GM12878 (cell line): ENCODE measurements around the gene LRBA. TPM values are rescaled to one million over a fixed set of nuclear protein-coding genes. Genes with fewer than 3 reads are reported as not detected.

Source experiments
- ATAC-seq: fragments of 200-7000 bp; cut with Tn5 transposase; 3 replicates; pipeline ENCODE4 v1.9.1; 2020; ENCODE audit warnings: mild to moderate bottlenecking, moderate library complexity
- BruUV-seq: library from RNA; stranded (reverse); fragments of 400-500 nt; replicated peaks from 2 replicates; lab custom pipeline; 2021; lab: Mats Ljungman, UMichigan
- CTCF ChIA-PET: fragments of 300-600 bp; sonication (Branson Sonifier 250); formaldehyde crosslinking; extraction: SDS; loops from one replicate; lab custom pipeline; 2021; ENCODE audit warnings: inconsistent platforms; lab: Yijun Ruan, JAX
- POLR2A ChIA-PET: fragments of 350-600 bp; formaldehyde crosslinking; extraction: SDS; loops from one replicate; lab custom pipeline; 2021; ENCODE audit warnings: inconsistent platforms; lab: Charles Lee
- RAD21 ChIA-PET: fragments of 300-600 bp; sonication (Branson Sonifier 250); formaldehyde crosslinking; loops from one replicate; lab custom pipeline; 2023; ENCODE audit warnings: antibody characterized with exemption; ENCODE audit not compliant: unreplicated experiment; lab: Charles Lee
- SMC1A ChIA-PET: fragments of 300-600 bp; sonication (Branson Sonifier 250); formaldehyde crosslinking; loops from one replicate; lab custom pipeline; 2023; ENCODE audit not compliant: unreplicated experiment, uncharacterized antibody; lab: Charles Lee
- DNase-seq: peaks from one replicate; pipeline ENCODE4 v3.0.0-alpha.2; 2011; ENCODE audit warnings: low read depth, low spot score
- FAIRE-seq: peaks from 3 replicates; lab custom pipeline; 2011; peaks lifted over from hg19 to GRCh38; lab: Jason Lieb, UNC
- H2AFZ ChIP-seq: 2 replicates; pipeline ENCODE4 v1.6.0; 2011; ENCODE audit warnings: low read depth, low read length, control low read depth; ENCODE audit not compliant: control insufficient read depth
- H3K27ac ChIP-seq: 2 replicates; pipeline ENCODE4 v1.5.1; 2011; ENCODE audit warnings: control low read depth; ENCODE audit not compliant: control insufficient read depth, insufficient read depth
- H3K27me3 ChIP-seq, 2 experiments: replicated peaks in 1 of 2; 2 replicates each; pipeline versions ENCODE4 v1.6.0 to v1.6.1; 2011; ENCODE audit warnings: low read length in 1 of 2; ENCODE audit not compliant: control insufficient read depth in 2 of 2, insufficient read depth in 2 of 2
- H3K36me3 ChIP-seq, 2 experiments: 2 replicates each; pipeline ENCODE4 v1.5.1; 2011; ENCODE audit warnings: low read length in 1 of 2; ENCODE audit not compliant: control insufficient read depth in 2 of 2, insufficient read depth in 2 of 2
- H3K4me1 ChIP-seq: 2 replicates; pipeline ENCODE4 v1.6.1; 2011; ENCODE audit warnings: mild to moderate bottlenecking, low read length, moderate library complexity, mixed read lengths; ENCODE audit not compliant: control insufficient read depth, insufficient read depth
- H3K4me2 ChIP-seq: 2 replicates; pipeline ENCODE4 v1.6.0; 2011; ENCODE audit warnings: control low read depth; ENCODE audit not compliant: control insufficient read depth, insufficient read depth
- H3K4me3 ChIP-seq: fragments of 200-600 bp; sonication (generic); 2 replicates; pipeline ENCODE4 v1.5.1; 2016
- H3K79me2 ChIP-seq: 2 replicates; pipeline ENCODE4 v1.6.0; 2011; ENCODE audit warnings: low read length; ENCODE audit not compliant: control insufficient read depth, insufficient read depth
- H3K9ac ChIP-seq: 2 replicates; pipeline ENCODE4 v1.8.0; 2011; ENCODE audit warnings: low read length, control low read depth, mixed read lengths; ENCODE audit not compliant: control insufficient read depth, insufficient read depth
- H3K9me3 ChIP-seq: replicated peaks from 3 replicates; pipeline ENCODE4 v1.5.1; 2011; ENCODE audit warnings: mild to moderate bottlenecking, low read length; ENCODE audit not compliant: control insufficient read depth, insufficient read depth
- H4K20me1 ChIP-seq: 2 replicates; pipeline ENCODE4 v1.6.0; 2011; ENCODE audit not compliant: control insufficient read depth, insufficient read depth
- CHD4 ChIP-seq: fragments of 200-600 bp; sonication (generic); IDR thresholded peaks from 2 replicates; pipeline ENCODE4 v1.6.1; 2016; ENCODE audit warnings: mild to moderate bottlenecking
- MXI1 ChIP-seq: fragments of 150-350 bp; IDR thresholded peaks from 2 replicates; pipeline ENCODE4 v1.6.1; 2011; ENCODE audit warnings: low read depth, mild to moderate bottlenecking, inconsistent platforms, low read length, improper control_type of control experiment
- MYC ChIP-seq: IDR thresholded peaks from 2 replicates; pipeline ENCODE4 v1.6.1; 2011; ENCODE audit warnings: mild to moderate bottlenecking, low read length, moderate library complexity, inconsistent platforms; ENCODE audit not compliant: insufficient read depth, insufficient replicate concordance, insufficient read length, severe bottlenecking
- NFIC ChIP-seq: IDR thresholded peaks from 2 replicates; pipeline ENCODE4 v1.6.1; 2012; ENCODE audit warnings: low read depth, mild to moderate bottlenecking, inconsistent platforms, low read length, moderate library complexity
- NFXL1 ChIP-seq: fragments of 450-650 bp; IDR thresholded peaks from 2 replicates; pipeline ENCODE4 v1.6.1; 2017; ENCODE audit warnings: antibody characterized with exemption, mild to moderate bottlenecking, borderline replicate concordance
- NFYA ChIP-seq: IDR thresholded peaks from 2 replicates; pipeline ENCODE4 v1.6.1; 2011; ENCODE audit warnings: low read depth, mild to moderate bottlenecking, low read length, improper control_type of control experiment, borderline replicate concordance
- PAX5 ChIP-seq: IDR thresholded peaks from 2 replicates; pipeline ENCODE4 v1.6.1; 2011; ENCODE audit warnings: low read depth, low read length, borderline replicate concordance
- RB1 ChIP-seq: fragments of 450-650 bp; formaldehyde crosslinking; IDR thresholded peaks from 2 replicates; pipeline ENCODE4 v1.6.1; 2017; ENCODE audit warnings: mild to moderate bottlenecking, borderline replicate concordance
- RUNX3 ChIP-seq: IDR thresholded peaks from 2 replicates; pipeline ENCODE4 v1.6.1; 2012; ENCODE audit warnings: low read length, inconsistent platforms
- WGBS: methylation state at CpG from one replicate; pipeline ENCODE4 v1.1.6; 2016; ENCODE audit warnings: low lambda C conversion rate; ENCODE audit not compliant: insufficient replicate concordance, insufficient coverage; ENCODE audit errors: missing lambda C conversion rate; 5-methylcytosine and 5-hydroxymethylcytosine counted together
- in situ Hi-C: fragments of 300-500 bp; cut with MboI; formaldehyde crosslinking; loops from 9 replicates; pipeline ENCODE4 v1.14.3; 2018; ENCODE audit warnings: mixed read lengths
- intact Hi-C: fragments of 100-400 bp; cut with micrococcal nuclease; formaldehyde crosslinking; loops from one replicate; pipeline ENCODE4 v1.14.2; 2022; ENCODE audit not compliant: unreplicated experiment
- polyA plus RNA-seq, 11 experiments: library from polyadenylated mRNA; depleted of rRNA in 4 of 11; unstranded in 6 of 11; stranded (reverse) in 5 of 11; fragments of >200 nt; fragmentation: Nextera tagmentation in 4 of 11; fragmentation: Illumina TruSeq in 1 of 11; extraction: Ambion mirVana in 4 of 11; extraction: Trizol in 1 of 11; gene quantifications; 1 replicate in 1 of 11; 2 replicates in 10 of 11; pipeline versions ENCODE4 v1.2.1 to v1.2.3, GENCODE V29; 2011 to 2016; ENCODE audit warnings: inconsistent platforms in 2 of 11, missing spikeins in 2 of 11, low read depth in 1 of 11
- total RNA-seq, 4 experiments: library from RNA; depleted of rRNA in 3 of 4; stranded (reverse); fragments of >200 nt in 3 of 4; fragmentation: Illumina TruSeq in 1 of 4; extraction: Trizol in 1 of 4; gene quantifications; 2 replicates each; pipeline versions ENCODE4 v1.2.1 to v1.2.3, GENCODE V29; 2013 to 2021
- TF ChIP-seq, protein P1 (sequence below): IDR thresholded peaks from 2 replicates; pipeline ENCODE4 v1.6.1; 2012; ENCODE audit warnings: low read depth, low read length, improper control_type of control experiment

Gene LRBA
- total and polyA plus RNA-seq, 10 of the 15 experiments (the other 5 are each of a cell fraction or from before 2014, with no cell fraction given), result 20.3 to 93.4 (median 55.0) TPM

DNA sequence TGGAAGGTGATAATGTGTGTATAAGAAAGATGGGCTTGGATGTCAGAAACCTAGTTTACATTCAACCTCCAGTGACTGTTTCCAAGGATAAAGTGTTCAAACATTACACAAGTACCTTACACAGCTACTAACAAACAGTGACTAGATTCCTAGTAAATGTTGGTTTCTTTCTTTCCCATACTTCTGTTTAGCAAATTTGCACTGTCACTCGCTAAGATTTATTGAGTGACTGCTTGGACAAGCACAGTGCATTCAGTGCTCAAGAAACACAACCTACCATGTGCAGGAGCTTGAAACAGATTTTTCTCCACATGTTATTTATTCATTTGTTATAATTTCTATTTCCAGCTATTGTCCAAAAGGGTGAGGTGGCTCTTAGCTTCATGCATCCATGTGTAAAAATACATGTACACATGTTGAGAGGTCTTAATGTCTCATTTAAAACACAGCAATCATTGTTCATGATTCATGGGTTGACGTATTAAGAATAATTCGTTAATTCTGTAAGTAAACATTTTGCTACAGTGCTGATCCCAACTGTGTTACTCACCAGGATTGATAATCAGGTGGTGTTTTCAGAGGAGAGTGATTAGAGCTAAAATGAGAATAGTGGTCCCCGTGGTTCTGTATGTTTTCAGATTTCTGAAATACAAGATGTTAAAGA lies 783.8 kb downstream of the LRBA start:
- 28% methylated on average over 4 of the region's 4 CpGs for WGBS
- FAIRE-seq (no peak), ATAC-seq (no peak), DNase-seq (no peak)
- TF ChIP-seq RUNX3 (no peak), MXI1 (no peak)
- ChIA-PET SMC1A (interaction anchor here (1.0 kb wide), 2 partner anchors 11 to 50 kb away, joined by 3 to 4 read pairs; no protein-coding TSS in a partner anchor), POLR2A (no interaction called here), CTCF (interaction anchor here (1.0 to 1.6 kb wide), 4 partner anchors 12 to 31 kb away, joined by 3 to 5 read pairs (median 5); no protein-coding TSS in a partner anchor), RAD21 (no interaction called here)
- no peaks in the 10 kb centered on the region for H4K20me1 ChIP-seq
- H3K27ac ChIP-seq, result no peak overlapping the region
- no peak overlapping the region for H3K9ac ChIP-seq
- no peak overlapping the region for H2AFZ ChIP-seq
- in situ Hi-C loops (no loop called here), intact Hi-C loops (no loop called here)
- H3K27me3 ChIP-seq, result peaks cover 0 to 3% of the 10 kb centered on the region in 2 experiments; a peak in 2 of 4 replicates
- no peaks in the 10 kb centered on the region for H3K4me1 ChIP-seq
- no TSS peak for BruUV-seq
- H3K4me2 ChIP-seq, result no peak overlapping the region
- H3K4me3 ChIP-seq, result no peak overlapping the region
- H3K36me3 ChIP-seq, result no peaks in the 10 kb centered on the region
- H3K9me3 ChIP-seq, result no peaks in the 10 kb centered on the region
- H3K79me2 ChIP-seq, result no peaks in the 10 kb centered on the region

DNA sequence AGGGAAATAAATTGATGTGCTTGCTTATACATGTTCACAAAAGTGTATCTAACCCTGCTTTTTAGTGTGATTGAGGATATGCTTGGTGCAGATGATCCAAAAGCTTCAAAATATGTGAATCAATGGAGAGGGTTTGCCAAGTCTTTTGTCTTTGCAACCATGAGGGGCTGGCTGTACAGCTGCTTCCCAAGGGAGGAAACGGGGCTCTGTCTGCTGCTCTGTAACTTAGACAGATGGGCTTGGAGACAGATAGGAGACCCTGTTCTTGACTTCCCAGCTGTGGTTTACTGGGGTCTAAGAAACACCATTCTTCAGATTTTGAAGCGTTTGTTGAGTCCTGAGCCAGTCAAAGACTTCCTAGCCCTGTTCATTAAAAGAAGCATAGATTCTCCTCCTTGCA lies 784.5 kb downstream of the LRBA start:
- DNase-seq (no peak), FAIRE-seq (no peak)
- Histone ChIP-seq H3K79me2 (no peaks in the 10 kb centered on the region), H4K20me1 (no peaks in the 10 kb centered on the region), H3K9me3 (no peaks in the 10 kb centered on the region), H2AFZ (no peak overlapping the region), H3K4me1 (no peaks in the 10 kb centered on the region), H3K36me3 (no peaks in the 10 kb centered on the region), H3K4me3 (no peak overlapping the region), H3K4me2 (no peak overlapping the region), H3K27ac (no peak overlapping the region)
- no TSS peak for BruUV-seq
- 0% methylated on average over 2 of the region's 2 CpGs for WGBS
- POLR2A ChIA-PET, result no interaction called here
- intact Hi-C loops, result no loop called here
- SMC1A ChIA-PET, result interaction anchor here (0.6 to 1.0 kb wide), 4 partner anchors 12 to 249 kb away, joined by 3 to 4 read pairs (median 3); no protein-coding TSS in a partner anchor
- CTCF ChIA-PET, result interaction anchor here (0.9 to 1.6 kb wide), 4 partner anchors 13 to 36 kb away, joined by 3 to 5 read pairs (median 5); no protein-coding TSS in a partner anchor
- TF ChIP-seq, protein P1, sequence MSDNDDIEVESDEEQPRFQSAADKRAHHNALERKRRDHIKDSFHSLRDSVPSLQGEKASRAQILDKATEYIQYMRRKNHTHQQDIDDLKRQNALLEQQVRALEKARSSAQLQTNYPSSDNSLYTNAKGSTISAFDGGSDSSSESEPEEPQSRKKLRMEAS, result no peak
- TF ChIP-seq NFXL1, result no peak
- no peak for TF ChIP-seq PAX5
- no peak for TF ChIP-seq RB1
- TF ChIP-seq CHD4, result no peak
- no peak for TF ChIP-seq MYC
- TF ChIP-seq NFYA, result no peak
- TF ChIP-seq NFIC, result no peak
- TF ChIP-seq, all 136 proteins: peak for 0
- RAD21 ChIA-PET, result no interaction called here
- Histone ChIP-seq H3K27me3 (peaks cover 0 to 3% of the 10 kb centered on the region in 2 experiments; a peak in 2 of 4 replicates), H3K9ac (no peak overlapping the region)
- in situ Hi-C loops, result no loop called here
- no peak for ATAC-seq
